GM23338 (cell line): Measurements from ENCODE around the gene INCA1.

Experiments used
- CREB1 ChIP-seq: fragments of 250-450 bp; sonication (Bioruptor Pico); IDR thresholded peaks from 2 replicates; pipeline ENCODE4 v1.5.0; 2020; ENCODE audit warnings: low read depth, mild to moderate bottlenecking, moderate library complexity
- EZH2 ChIP-seq: fragments of 200-600 bp; sonication (generic); IDR thresholded peaks from one replicate; pipeline ENCODE4 v1.8.0; 2017; ENCODE audit warnings: antibody characterized with exemption, mild to moderate bottlenecking, low read depth; ENCODE audit not compliant: unreplicated experiment
- EZH2phosphoT487 ChIP-seq: fragments of 200-600 bp; sonication (generic); IDR thresholded peaks from one replicate; pipeline ENCODE4 v1.8.1; 2018; ENCODE audit warnings: antibody characterized with exemption; ENCODE audit not compliant: unreplicated experiment
- JUNB ChIP-seq: IDR thresholded peaks from one replicate; pipeline ENCODE4 v1.6.1; 2016; ENCODE audit warnings: antibody characterized with exemption; ENCODE audit not compliant: unreplicated experiment
- NANOG ChIP-seq: IDR thresholded peaks from 2 replicates; pipeline ENCODE4 v1.6.1; 2016; ENCODE audit warnings: antibody characterized with exemption, borderline replicate concordance
- POLR2AphosphoS5 ChIP-seq: IDR thresholded peaks from 2 replicates; pipeline ENCODE4 v1.6.1; 2016; ENCODE audit warnings: antibody characterized with exemption, low read depth
- STAT1 ChIP-seq: IDR thresholded peaks from one replicate; pipeline ENCODE4 v1.6.1; 2016; ENCODE audit warnings: antibody characterized with exemption; ENCODE audit not compliant: unreplicated experiment
- ZNF114 ChIP-seq: fragments of 250-450 bp; sonication (Bioruptor Pico); IDR thresholded peaks from 2 replicates; pipeline ENCODE4 v1.5.0; 2020; ENCODE audit warnings: mild to moderate bottlenecking, moderate library complexity
- ZNF331 ChIP-seq: fragments of 250-450 bp; sonication (Bioruptor Pico); IDR thresholded peaks from 2 replicates; pipeline ENCODE4 v1.5.0; 2020; ENCODE audit warnings: low read depth, mild to moderate bottlenecking, moderate library complexity
- TF ChIP-seq, protein P1 (sequence below), 2 experiments: fragments of 200-600 bp in 1 of 2; sonication (generic) in 1 of 2; conservative IDR thresholded peaks; 2 replicates each; pipeline versions ENCODE4 v1.5.1 to v1.6.1; 2016 to 2017; ENCODE audit warnings: antibody characterized with exemption in 2 of 2, low read depth in 2 of 2, mild to moderate bottlenecking in 2 of 2, moderate library complexity in 1 of 2
- TF ChIP-seq, protein P2 (sequence below): IDR thresholded peaks from one replicate; pipeline ENCODE4 v1.6.1; 2018; ENCODE audit warnings: antibody characterized with exemption; ENCODE audit not compliant: unreplicated experiment
- TF ChIP-seq, protein P3 (sequence below): fragments of 250-450 bp; sonication (Bioruptor Pico); IDR thresholded peaks from 2 replicates; pipeline ENCODE4 v1.5.0; 2020; ENCODE audit warnings: mild to moderate bottlenecking, moderate library complexity
- TF ChIP-seq, protein P4 (sequence below): IDR thresholded peaks from 2 replicates; pipeline ENCODE4 v1.6.1; 2016; ENCODE audit warnings: antibody characterized with exemption

DNA sequence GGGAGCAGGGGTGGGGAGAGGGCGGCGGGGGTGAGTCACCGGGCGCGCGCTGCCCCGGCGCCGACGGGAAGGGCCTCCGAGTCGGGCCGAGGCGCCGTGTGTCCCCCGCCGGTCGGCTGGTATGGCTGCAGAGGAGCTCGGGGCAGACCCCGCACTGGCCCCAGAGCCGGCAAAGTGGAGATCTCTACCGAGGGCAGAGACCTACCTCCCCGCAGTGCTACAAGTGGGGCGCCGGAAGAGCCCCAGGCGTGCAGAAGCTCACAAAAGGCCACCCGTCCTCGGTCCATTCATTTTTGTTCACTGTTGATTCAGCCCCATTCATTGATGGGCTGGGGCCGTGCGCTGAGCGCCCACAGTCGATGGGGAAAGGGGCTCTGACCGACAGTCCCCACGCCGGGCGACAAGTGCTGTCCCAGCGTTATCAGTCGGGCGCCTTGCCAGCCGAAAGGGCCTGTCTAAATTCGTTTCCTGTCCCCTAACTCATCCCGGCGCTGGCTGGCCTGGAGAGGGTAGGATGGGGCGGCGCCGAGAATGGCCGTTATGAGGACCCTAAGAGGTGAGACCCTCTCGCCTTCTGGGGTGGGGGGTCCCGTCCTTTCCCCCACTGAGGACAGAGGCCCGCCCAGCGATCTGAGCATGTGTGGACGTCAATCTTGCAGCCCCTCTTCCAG is 47.1 kb downstream of the INCA1 start:
- TF ChIP-seq, protein P1, sequence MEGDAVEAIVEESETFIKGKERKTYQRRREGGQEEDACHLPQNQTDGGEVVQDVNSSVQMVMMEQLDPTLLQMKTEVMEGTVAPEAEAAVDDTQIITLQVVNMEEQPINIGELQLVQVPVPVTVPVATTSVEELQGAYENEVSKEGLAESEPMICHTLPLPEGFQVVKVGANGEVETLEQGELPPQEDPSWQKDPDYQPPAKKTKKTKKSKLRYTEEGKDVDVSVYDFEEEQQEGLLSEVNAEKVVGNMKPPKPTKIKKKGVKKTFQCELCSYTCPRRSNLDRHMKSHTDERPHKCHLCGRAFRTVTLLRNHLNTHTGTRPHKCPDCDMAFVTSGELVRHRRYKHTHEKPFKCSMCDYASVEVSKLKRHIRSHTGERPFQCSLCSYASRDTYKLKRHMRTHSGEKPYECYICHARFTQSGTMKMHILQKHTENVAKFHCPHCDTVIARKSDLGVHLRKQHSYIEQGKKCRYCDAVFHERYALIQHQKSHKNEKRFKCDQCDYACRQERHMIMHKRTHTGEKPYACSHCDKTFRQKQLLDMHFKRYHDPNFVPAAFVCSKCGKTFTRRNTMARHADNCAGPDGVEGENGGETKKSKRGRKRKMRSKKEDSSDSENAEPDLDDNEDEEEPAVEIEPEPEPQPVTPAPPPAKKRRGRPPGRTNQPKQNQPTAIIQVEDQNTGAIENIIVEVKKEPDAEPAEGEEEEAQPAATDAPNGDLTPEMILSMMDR (conservative IDR thresholded peaks at IDR 0.05; ENCODE audit: low read depth in 2 of 2): no peak
- TF ChIP-seq, protein P2, sequence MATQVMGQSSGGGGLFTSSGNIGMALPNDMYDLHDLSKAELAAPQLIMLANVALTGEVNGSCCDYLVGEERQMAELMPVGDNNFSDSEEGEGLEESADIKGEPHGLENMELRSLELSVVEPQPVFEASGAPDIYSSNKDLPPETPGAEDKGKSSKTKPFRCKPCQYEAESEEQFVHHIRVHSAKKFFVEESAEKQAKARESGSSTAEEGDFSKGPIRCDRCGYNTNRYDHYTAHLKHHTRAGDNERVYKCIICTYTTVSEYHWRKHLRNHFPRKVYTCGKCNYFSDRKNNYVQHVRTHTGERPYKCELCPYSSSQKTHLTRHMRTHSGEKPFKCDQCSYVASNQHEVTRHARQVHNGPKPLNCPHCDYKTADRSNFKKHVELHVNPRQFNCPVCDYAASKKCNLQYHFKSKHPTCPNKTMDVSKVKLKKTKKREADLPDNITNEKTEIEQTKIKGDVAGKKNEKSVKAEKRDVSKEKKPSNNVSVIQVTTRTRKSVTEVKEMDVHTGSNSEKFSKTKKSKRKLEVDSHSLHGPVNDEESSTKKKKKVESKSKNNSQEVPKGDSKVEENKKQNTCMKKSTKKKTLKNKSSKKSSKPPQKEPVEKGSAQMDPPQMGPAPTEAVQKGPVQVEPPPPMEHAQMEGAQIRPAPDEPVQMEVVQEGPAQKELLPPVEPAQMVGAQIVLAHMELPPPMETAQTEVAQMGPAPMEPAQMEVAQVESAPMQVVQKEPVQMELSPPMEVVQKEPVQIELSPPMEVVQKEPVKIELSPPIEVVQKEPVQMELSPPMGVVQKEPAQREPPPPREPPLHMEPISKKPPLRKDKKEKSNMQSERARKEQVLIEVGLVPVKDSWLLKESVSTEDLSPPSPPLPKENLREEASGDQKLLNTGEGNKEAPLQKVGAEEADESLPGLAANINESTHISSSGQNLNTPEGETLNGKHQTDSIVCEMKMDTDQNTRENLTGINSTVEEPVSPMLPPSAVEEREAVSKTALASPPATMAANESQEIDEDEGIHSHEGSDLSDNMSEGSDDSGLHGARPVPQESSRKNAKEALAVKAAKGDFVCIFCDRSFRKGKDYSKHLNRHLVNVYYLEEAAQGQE: no peak
- peak; percentile 18; the same call in 1 of the 2 replicates for TF ChIP-seq POLR2AphosphoS5
- TF ChIP-seq EZH2: no peak
- TF ChIP-seq, protein P3, sequence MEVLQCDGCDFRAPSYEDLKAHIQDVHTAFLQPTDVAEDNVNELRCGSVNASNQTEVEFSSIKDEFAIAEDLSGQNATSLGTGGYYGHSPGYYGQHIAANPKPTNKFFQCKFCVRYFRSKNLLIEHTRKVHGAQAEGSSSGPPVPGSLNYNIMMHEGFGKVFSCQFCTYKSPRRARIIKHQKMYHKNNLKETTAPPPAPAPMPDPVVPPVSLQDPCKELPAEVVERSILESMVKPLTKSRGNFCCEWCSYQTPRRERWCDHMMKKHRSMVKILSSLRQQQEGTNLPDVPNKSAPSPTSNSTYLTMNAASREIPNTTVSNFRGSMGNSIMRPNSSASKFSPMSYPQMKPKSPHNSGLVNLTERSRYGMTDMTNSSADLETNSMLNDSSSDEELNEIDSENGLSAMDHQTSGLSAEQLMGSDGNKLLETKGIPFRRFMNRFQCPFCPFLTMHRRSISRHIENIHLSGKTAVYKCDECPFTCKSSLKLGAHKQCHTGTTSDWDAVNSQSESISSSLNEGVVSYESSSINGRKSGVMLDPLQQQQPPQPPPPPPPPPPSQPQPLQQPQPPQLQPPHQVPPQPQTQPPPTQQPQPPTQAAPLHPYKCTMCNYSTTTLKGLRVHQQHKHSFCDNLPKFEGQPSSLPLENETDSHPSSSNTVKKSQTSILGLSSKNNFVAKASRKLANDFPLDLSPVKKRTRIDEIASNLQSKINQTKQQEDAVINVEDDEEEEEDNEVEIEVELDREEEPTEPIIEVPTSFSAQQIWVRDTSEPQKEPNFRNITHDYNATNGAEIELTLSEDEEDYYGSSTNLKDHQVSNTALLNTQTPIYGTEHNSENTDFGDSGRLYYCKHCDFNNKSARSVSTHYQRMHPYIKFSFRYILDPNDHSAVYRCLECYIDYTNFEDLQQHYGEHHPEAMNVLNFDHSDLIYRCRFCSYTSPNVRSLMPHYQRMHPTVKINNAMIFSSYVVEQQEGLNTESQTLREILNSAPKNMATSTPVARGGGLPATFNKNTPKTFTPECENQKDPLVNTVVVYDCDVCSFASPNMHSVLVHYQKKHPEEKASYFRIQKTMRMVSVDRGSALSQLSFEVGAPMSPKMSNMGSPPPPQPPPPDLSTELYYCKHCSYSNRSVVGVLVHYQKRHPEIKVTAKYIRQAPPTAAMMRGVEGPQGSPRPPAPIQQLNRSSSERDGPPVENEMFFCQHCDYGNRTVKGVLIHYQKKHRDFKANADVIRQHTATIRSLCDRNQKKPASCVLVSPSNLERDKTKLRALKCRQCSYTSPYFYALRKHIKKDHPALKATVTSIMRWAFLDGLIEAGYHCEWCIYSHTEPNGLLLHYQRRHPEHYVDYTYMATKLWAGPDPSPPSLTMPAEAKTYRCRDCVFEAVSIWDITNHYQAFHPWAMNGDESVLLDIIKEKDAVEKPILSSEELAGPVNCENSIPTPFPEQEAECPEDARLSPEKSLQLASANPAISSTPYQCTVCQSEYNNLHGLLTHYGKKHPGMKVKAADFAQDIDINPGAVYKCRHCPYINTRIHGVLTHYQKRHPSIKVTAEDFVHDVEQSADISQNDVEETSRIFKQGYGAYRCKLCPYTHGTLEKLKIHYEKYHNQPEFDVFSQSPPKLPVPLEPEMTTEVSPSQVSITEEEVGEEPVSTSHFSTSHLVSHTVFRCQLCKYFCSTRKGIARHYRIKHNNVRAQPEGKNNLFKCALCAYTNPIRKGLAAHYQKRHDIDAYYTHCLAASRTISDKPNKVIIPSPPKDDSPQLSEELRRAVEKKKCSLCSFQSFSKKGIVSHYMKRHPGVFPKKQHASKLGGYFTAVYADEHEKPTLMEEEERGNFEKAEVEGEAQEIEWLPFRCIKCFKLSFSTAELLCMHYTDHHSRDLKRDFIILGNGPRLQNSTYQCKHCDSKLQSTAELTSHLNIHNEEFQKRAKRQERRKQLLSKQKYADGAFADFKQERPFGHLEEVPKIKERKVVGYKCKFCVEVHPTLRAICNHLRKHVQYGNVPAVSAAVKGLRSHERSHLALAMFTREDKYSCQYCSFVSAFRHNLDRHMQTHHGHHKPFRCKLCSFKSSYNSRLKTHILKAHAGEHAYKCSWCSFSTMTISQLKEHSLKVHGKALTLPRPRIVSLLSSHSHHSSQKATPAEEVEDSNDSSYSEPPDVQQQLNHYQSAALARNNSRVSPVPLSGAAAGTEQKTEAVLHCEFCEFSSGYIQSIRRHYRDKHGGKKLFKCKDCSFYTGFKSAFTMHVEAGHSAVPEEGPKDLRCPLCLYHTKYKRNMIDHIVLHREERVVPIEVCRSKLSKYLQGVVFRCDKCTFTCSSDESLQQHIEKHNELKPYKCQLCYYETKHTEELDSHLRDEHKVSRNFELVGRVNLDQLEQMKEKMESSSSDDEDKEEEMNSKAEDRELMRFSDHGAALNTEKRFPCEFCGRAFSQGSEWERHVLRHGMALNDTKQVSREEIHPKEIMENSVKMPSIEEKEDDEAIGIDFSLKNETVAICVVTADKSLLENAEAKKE (CRISPR knock-in tag): no peak
- TF ChIP-seq EZH2phosphoT487: no peak
- TF ChIP-seq ZNF114 (CRISPR knock-in tag): no peak
- TF ChIP-seq NANOG: no peak
- TF ChIP-seq, protein P4, sequence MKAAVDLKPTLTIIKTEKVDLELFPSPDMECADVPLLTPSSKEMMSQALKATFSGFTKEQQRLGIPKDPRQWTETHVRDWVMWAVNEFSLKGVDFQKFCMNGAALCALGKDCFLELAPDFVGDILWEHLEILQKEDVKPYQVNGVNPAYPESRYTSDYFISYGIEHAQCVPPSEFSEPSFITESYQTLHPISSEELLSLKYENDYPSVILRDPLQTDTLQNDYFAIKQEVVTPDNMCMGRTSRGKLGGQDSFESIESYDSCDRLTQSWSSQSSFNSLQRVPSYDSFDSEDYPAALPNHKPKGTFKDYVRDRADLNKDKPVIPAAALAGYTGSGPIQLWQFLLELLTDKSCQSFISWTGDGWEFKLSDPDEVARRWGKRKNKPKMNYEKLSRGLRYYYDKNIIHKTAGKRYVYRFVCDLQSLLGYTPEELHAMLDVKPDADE: no peak
- TF ChIP-seq JUNB: no peak
- TF ChIP-seq CREB1: no peak
- TF ChIP-seq ZNF331 (CRISPR knock-in tag): no peak
- TF ChIP-seq STAT1: no peak
